ENCODE data around the gene SEMA4A.

SEMA4A gene

DNA sequence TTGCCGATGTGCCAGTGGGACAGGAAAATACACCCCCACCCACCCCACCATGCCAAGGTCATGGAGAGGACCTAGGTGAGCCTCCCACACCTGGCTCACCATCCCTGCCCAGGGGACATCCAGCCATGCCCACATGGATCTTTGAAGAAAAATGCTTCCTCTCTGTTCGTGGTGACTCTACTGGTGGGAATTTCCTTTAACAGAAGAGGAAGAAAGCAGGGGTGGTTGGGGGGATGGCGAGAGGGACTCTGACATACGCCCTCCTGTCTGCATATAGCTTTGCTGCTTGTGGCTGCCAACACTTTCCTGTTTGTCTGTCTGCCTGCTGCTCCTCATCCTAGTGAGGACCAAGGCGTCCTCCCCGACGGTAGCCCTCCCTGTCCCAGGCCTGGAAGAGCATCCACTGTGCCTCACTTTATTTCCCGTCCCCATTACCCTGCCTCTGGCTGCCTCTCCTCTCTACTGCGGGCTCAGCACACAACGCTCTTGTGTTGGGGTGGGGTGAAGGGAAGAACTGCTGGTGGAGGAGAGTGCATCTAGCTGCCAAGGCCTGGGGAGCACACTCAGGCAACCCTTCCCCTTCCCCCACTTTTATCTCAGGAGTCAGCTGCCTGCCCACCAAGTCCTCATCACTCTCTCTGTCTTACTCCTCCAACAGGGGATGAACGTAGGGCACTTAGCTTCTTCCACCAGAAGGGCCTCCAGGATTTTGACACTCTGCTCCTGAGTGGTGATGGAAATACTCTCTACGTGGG, 2.5 kb downstream of the SEMA4A start:
- H3K27me3 Mint-ChIP-seq = no peaks in the 10 kb centered on the region
- H3K9me3 Mint-ChIP-seq = no peaks in the 10 kb centered on the region
- H3K4me1 Mint-ChIP-seq (ENCODE audit: low read depth) = peaks cover 99% of the 10 kb centered on the region
- H3K36me3 Mint-ChIP-seq (ENCODE audit: low read depth) = peaks cover 57% of the 10 kb centered on the region
- peak overlapping the region; percentile 29 for H3K27ac Mint-ChIP-seq
- H3K4me3 Mint-ChIP-seq = peak overlapping the region; percentile 91

DNA sequence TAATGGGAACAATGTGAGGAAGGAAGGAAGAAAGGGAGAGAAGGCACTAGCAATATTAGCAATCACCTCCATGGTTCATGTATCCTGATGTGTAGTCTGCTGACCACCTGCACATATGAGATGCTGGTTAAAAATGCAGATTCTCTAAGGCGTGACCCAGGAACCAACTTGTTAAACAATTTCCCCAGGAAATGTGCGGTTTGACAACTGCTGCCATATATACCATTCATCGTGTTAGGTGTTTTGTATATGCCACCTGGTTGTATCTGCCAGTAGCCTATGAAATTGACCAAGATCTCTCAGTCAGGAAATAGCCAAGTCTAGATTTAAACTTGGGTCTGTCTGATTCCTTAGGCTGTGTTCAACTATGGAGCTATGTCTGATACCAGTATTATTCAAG, 4.1 kb downstream of the SEMA4A start:
- Mint-ChIP-seq H3K4me3 (peak overlapping the region; percentile 91), H3K4me1 (ENCODE audit: low read depth) (peaks cover 96% of the 10 kb centered on the region), H3K9me3 (no peaks in the 10 kb centered on the region), H3K27ac (peak overlapping the region; percentile 32), H3K36me3 (ENCODE audit: low read depth) (peaks cover 66% of the 10 kb centered on the region), H3K27me3 (no peaks in the 10 kb centered on the region)

DNA sequence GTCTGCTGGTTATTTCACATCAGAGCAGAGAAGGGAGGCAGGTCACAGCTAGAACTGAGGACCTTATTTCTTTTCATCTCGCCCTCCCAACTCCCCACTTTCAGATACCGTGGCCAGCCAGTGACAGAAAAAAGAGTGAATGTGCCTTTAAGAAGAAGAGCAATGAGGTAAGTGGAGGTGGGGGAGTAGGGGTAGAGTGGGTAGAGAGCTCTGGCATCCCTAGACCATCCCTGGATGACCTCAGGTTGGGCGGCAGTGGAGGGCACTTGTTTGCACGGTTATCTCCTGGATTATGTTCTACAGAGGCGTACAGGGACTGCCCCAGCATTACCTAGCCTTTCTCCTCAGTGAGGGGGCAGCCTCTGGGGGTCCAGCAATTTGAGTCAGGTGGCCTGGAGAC, 4.6 kb downstream of the SEMA4A start:
- no peak overlapping the region for H3K27ac Mint-ChIP-seq
- H3K4me3 Mint-ChIP-seq = peak overlapping the region; percentile 91
- H3K27me3 Mint-ChIP-seq = no peaks in the 10 kb centered on the region
- H3K4me1 Mint-ChIP-seq (ENCODE audit: low read depth) = peaks cover 93% of the 10 kb centered on the region
- H3K36me3 Mint-ChIP-seq (ENCODE audit: low read depth) = peaks cover 68% of the 10 kb centered on the region
- no peaks in the 10 kb centered on the region for H3K9me3 Mint-ChIP-seq

DNA sequence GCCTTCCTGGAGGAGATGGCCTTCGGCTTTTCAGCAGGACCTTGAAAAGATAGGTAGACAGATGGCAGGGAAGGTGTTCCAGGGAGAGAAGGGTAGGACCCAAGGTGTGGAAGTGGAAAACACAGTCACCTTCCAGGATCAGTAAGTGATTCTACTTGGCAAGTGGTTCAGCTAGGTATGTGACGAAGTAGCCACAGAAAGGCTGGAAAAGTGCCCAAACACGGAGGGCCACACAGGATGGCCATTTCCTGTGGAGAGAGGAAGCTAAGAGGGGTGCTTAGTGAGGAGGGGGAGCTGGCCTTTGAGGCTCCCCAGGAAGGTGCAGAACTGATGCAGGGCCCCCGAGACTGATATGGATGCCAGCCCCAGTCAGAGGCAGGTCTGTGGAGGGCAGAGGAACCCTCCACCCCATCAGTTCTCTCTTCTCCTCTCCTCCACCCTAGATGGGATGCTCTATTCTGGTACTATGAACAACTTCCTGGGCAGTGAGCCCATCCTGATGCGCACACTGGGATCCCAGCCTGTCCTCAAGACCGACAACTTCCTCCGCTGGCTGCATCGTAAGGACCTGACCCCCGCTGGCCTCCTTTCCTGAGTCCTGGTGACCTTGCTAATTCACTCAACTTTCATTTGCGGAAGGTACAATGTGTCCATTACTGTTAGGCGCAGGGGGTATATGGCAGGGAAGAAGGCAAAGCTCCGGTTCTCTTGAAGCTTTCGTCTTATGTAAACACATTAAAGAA, 6.8 kb downstream of the SEMA4A start:
- H3K36me3 Mint-ChIP-seq (ENCODE audit: low read depth) = peaks cover 77% of the 10 kb centered on the region
- H3K27me3 Mint-ChIP-seq = no peaks in the 10 kb centered on the region
- H3K4me1 Mint-ChIP-seq (ENCODE audit: low read depth) = peaks cover 82% of the 10 kb centered on the region

DNA sequence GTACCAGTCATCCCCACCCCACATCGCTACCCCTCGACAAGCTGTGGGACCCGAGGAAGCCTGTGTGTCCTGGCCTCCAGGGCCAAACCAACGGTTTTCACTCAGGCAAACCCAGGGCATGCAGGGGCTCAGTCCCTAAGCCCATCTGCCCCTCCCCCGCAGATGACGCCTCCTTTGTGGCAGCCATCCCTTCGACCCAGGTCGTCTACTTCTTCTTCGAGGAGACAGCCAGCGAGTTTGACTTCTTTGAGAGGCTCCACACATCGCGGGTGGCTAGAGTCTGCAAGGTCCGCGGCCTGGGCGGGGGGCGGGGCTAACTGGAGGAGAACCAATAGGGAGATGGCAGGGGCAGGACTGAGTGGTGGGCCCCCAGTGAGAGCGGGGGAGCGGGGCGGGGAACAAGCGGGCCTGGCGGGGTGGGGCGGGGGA, 7.4 kb downstream of the SEMA4A start:
- H3K27me3 Mint-ChIP-seq = no peaks in the 10 kb centered on the region
- H3K4me3 Mint-ChIP-seq = peak overlapping the region; percentile 71
- H3K9me3 Mint-ChIP-seq = no peaks in the 10 kb centered on the region
- peaks cover 78% of the 10 kb centered on the region for H3K36me3 Mint-ChIP-seq (ENCODE audit: low read depth)
- peak overlapping the region; percentile 80 for H3K27ac Mint-ChIP-seq
- peaks cover 82% of the 10 kb centered on the region for H3K4me1 Mint-ChIP-seq (ENCODE audit: low read depth)

More for the DNA sequence above, 6.8 kb downstream of the SEMA4A start:
- peak overlapping the region; percentile 80 for H3K27ac Mint-ChIP-seq
- no peaks in the 10 kb centered on the region for H3K9me3 Mint-ChIP-seq
- H3K4me3 Mint-ChIP-seq = peak overlapping the region; percentile 71

DNA sequence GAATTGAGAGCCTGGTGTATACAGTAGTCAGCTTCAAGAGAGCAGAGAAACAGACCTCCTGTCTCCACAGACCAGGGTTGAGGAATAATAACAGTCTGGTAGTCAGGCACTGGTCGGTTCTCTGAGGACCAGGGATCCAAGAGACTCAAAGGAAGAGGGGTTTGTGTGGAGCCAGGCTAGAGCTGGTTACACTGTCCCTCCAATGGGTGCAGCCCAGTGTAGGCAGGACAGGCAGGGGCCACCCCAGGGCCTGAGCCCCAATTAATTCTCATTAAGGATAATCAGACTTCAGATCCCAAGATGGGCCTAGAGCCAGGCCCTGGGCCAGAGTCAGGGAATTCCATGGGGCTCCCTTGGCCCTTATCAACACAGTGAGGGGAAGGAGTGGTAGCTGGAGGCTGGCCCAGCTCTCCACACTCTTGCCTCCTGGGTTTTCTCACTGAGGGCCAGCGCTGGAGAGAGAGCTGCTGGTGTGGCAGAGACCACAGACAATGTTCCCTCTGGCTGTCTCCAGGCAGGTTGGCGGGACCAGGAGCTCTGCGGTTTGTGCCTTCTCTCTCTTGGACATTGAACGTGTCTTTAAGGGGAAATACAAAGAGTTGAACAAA, 9.1 kb downstream of the SEMA4A start:
- Mint-ChIP-seq H3K27ac (peak overlapping the region; percentile 67), H3K4me3 (no peak overlapping the region), H3K36me3 (ENCODE audit: low read depth) (peaks cover 75% of the 10 kb centered on the region), H3K27me3 (no peaks in the 10 kb centered on the region), H3K4me1 (ENCODE audit: low read depth) (peaks cover 71% of the 10 kb centered on the region), H3K9me3 (no peaks in the 10 kb centered on the region)

DNA sequence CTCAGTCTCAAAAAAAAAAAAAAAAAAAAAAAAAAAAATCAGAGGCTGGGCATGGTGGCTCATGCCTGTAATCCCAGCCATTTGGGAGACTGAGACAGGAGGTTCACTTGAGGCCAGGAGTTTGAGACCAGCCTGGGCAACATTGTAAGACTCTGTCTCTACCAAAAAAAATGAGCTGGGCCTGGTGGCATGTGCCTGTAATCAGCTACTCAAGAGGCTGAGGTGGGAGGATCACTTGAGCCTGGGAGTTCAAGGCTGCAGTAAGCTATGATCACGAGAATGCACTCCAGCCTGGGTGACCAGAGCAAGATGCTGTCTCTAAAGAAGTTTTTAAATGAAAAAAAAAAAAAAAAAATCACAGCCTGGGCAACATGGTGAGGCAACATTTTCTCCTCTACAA, 10.3 kb downstream of the SEMA4A start:
- Mint-ChIP-seq H3K27me3 (no peaks in the 10 kb centered on the region), H3K36me3 (ENCODE audit: low read depth) (peaks cover 73% of the 10 kb centered on the region), H3K9me3 (no peaks in the 10 kb centered on the region), H3K4me1 (ENCODE audit: low read depth) (peaks cover 60% of the 10 kb centered on the region), H3K27ac (no peak overlapping the region), H3K4me3 (no peak overlapping the region)

DNA sequence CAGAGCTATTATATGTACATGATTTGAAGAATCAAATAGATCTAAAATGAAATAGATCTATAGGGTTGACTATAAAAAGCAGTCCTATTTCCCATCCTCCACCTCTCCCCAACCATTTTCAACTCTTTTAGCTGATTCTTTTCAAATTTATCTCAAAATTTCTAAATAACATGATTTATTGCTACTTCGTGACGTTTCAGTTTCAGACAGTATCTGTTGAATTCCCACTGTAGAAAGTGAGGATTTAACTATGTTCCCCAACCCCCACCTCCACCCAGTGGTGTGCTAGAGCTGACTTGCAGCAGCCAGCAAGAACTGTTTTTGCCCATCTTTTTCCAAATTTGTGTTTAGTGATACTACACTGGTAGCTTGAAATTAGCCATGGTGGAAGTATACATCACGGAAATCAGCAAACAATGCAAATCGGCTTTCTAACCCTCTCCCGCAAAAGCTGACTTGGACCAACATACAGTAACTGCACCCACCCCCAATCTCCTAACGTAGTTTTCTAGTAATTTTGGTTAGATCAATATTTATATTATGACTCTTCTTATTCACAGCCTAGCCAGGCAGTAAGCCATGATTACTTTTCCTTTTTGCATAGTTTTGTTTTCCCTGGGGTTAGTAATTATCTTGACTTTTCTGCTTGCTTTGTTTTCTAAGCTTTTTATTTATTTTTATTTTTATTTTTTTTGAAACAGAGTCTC, 10.9 kb downstream of the SEMA4A start:
- Mint-ChIP-seq H3K36me3 (ENCODE audit: low read depth) (peaks cover 73% of the 10 kb centered on the region), H3K27me3 (no peaks in the 10 kb centered on the region), H3K4me3 (no peak overlapping the region), H3K27ac (no peak overlapping the region), H3K9me3 (no peaks in the 10 kb centered on the region), H3K4me1 (ENCODE audit: low read depth) (peaks cover 54% of the 10 kb centered on the region)

DNA sequence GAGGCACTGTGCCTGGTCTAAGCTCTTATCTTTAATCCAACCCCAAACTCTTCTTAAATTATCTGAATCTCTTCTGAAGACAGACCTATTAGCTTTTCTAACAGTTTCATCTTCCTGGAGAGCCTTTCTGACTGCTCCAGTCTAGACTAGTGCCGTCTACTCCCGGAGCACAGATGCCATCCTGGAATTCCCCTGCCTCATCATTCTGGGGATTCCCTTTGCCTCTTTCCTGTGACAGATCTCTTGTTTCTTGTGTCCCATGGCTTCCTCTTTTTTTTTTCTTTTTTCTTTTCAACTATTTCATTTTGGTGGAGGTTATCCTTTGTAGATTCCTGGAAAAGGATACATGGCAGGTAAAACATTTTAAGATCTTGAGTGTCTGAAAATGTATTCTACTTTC, 11.7 kb downstream of the SEMA4A start:
- Mint-ChIP-seq H3K4me3 (no peak overlapping the region), H3K4me1 (ENCODE audit: low read depth) (peaks cover 46% of the 10 kb centered on the region), H3K36me3 (ENCODE audit: low read depth) (peaks cover 65% of the 10 kb centered on the region), H3K27me3 (no peaks in the 10 kb centered on the region), H3K9me3 (no peaks in the 10 kb centered on the region), H3K27ac (peak overlapping the region; percentile 39)

DNA sequence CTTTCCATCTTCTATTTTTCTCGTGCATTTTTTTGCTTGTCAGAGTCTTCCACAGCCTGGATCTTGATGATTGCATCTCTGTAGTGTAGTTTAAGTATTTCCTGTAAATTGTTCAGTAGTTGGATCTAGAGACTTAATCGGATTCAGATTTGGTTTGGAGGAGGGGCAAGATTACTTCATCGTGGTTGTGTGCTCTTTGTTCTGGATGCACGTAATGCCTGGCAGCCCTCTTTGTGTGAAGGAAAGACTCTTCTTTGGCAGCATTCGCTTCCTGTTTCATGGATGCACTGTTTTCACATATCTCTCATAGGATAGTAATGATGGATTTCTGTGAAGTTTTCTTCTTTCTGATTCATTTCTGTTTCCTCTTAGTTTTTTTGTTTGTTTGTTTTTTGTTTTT, 14.2 kb downstream of the SEMA4A start:
- Mint-ChIP-seq H3K27me3 (no peaks in the 10 kb centered on the region), H3K4me1 (ENCODE audit: low read depth) (peaks cover 26% of the 10 kb centered on the region), H3K36me3 (ENCODE audit: low read depth) (peaks cover 57% of the 10 kb centered on the region), H3K9me3 (no peaks in the 10 kb centered on the region), H3K27ac (no peak overlapping the region), H3K4me3 (no peak overlapping the region)

DNA sequence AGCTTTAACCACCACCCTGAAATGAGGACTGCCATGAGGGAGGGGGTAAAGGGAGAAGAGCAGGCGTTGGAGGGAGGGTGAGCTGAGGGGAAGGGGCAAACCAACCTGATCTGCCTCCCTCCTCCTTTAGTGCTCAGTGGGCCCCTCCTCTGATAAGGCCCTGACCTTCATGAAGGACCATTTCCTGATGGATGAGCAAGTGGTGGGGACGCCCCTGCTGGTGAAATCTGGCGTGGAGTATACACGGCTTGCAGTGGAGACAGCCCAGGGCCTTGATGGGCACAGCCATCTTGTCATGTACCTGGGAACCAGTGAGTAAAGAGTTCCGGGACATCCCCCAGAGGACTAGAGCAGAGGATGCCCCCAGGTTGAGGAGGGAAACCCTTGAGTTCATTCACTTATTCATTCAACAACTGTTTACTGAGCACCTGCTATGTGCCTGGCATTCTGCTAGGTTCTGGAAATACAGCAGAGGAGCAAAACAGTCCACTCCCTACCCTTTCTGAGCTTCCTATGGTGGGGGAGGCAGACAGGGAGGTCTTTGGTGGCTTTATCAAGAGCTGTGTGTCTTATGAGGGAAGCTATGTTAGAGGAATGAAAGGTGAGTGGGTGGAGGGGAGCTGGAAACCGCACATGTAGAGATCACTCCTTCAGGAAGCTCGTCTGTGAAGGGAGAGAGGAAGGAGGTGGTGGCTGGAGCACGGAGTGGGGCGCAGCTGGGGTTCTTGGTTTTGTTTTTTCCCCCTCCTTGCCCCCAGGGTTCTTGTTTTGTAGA, 19.5 kb downstream of the SEMA4A start:
- H3K27me3 Mint-ChIP-seq = no peaks in the 10 kb centered on the region
- H3K36me3 Mint-ChIP-seq (ENCODE audit: low read depth) = peaks cover 64% of the 10 kb centered on the region
- no peaks in the 10 kb centered on the region for H3K9me3 Mint-ChIP-seq
- peaks cover 13% of the 10 kb centered on the region for H3K4me1 Mint-ChIP-seq (ENCODE audit: low read depth)
- peak overlapping the region; percentile 36 for H3K27ac Mint-ChIP-seq
- no peak overlapping the region for H3K4me3 Mint-ChIP-seq

DNA sequence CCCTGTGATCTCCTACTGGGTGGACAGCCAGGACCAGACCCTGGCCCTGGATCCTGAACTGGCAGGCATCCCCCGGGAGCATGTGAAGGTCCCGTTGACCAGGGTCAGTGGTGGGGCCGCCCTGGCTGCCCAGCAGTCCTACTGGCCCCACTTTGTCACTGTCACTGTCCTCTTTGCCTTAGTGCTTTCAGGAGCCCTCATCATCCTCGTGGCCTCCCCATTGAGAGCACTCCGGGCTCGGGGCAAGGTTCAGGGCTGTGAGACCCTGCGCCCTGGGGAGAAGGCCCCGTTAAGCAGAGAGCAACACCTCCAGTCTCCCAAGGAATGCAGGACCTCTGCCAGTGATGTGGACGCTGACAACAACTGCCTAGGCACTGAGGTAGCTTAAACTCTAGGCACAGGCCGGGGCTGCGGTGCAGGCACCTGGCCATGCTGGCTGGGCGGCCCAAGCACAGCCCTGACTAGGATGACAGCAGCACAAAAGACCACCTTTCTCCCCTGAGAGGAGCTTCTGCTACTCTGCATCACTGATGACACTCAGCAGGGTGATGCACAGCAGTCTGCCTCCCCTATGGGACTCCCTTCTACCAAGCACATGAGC, 23.3 kb downstream of the SEMA4A start:
- Mint-ChIP-seq H3K36me3 (ENCODE audit: low read depth) (peaks cover 52% of the 10 kb centered on the region), H3K27me3 (no peaks in the 10 kb centered on the region), H3K27ac (no peak overlapping the region), H3K9me3 (no peaks in the 10 kb centered on the region), H3K4me1 (ENCODE audit: low read depth) (peaks cover 20% of the 10 kb centered on the region), H3K4me3 (no peak overlapping the region)

DNA sequence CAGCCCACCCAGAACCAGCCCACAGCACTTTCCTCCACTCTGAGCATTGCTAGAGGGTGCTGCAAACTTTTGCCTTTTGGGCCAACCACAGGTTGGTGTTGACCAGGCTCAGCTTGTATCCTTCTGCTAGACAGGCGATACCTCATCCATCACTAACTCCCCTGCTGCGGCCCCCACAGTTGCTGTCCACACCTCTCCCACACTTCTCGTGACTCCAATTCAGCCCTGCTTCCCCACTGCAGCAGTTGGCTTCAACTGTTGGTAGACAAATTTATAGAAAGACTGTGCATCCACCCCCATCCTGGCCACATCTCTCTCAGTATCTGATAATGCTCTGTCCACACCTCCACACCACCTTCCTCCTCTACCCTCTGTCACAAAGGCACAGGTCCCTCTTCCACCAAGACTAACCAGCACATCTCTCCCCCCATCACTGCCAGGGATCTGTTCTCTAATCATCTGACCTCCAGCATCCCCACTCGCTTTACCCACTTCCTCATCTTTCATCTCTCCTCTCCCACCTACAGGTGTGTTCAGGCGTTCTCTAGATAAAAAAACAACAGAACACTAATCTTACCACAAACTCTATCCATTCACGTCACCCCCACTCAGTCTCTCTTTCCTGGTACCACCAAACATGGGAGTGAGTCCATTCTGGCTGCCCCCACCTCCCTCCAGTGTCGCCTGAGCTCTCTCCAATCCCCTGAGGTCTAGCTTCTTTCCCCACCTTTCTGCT, 24.7 kb downstream of the SEMA4A start:
- Mint-ChIP-seq H3K36me3 (ENCODE audit: low read depth) (peaks cover 48% of the 10 kb centered on the region), H3K9me3 (no peaks in the 10 kb centered on the region), H3K4me3 (no peak overlapping the region), H3K27ac (peak overlapping the region; percentile 43), H3K27me3 (no peaks in the 10 kb centered on the region), H3K4me1 (ENCODE audit: low read depth) (peaks cover 16% of the 10 kb centered on the region)

Data from stimulated activated naive CD8-positive, alpha-beta T cell treated with anti-CD3 and anti-CD28 coated beads, Interleukin-15, Interleukin-2, amounts not matched to agents 100 ng/mL and 50 ng/mL, for 24 hours (primary cell).